Measurements from ENCODE around the gene TEX11.

The TEX11 gene

GRCh38 chrX:70908541-70908940 is at the start of gene TEX11:
TSS of gene TEX11 (minus strand) at chrX:70908711. CDS start at chrX:70907789, 922 bp downstream.
- in situ Hi-C loops (cut with HindIII; ENCODE audit: low pct_ligation_motif_present, low sequenced_read_pairs), result no loop called here

DNA sequence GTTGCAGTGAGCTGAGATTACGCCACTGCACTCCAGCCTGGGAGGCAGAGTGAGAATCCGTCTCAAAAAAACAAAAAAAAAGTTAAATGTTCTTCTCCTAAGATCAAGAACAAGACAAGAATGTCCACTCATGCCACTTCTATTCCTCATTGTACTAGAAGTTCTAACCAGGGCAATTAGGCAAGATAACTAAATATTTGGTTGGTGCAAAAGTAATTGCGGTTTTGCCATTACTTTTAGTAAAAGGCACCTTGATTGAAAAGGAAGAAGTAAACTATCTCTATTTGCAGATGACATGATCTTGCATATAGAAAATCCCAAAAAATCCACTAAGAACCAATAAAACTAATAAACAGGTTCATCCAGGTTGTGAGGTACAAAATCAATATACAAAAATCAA is 46.4 kb upstream of the TEX11 start:
- Histone ChIP-seq H3K36me3 (replicated peaks) (no peaks in the 10 kb centered on the region), H3K27ac (no peak overlapping the region), H3K27me3 (replicated peaks) (no peaks in the 10 kb centered on the region), H3K4me3 (ENCODE audit: low read depth, low read length) (no peak overlapping the region)
- in situ Hi-C loops (cut with HindIII; ENCODE audit: low pct_ligation_motif_present, low sequenced_read_pairs), result no loop called here
- TF ChIP-seq, protein P1, sequence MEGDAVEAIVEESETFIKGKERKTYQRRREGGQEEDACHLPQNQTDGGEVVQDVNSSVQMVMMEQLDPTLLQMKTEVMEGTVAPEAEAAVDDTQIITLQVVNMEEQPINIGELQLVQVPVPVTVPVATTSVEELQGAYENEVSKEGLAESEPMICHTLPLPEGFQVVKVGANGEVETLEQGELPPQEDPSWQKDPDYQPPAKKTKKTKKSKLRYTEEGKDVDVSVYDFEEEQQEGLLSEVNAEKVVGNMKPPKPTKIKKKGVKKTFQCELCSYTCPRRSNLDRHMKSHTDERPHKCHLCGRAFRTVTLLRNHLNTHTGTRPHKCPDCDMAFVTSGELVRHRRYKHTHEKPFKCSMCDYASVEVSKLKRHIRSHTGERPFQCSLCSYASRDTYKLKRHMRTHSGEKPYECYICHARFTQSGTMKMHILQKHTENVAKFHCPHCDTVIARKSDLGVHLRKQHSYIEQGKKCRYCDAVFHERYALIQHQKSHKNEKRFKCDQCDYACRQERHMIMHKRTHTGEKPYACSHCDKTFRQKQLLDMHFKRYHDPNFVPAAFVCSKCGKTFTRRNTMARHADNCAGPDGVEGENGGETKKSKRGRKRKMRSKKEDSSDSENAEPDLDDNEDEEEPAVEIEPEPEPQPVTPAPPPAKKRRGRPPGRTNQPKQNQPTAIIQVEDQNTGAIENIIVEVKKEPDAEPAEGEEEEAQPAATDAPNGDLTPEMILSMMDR (IDR thresholded peaks at IDR 0.05; ENCODE audit: low read depth, low read length, missing control alignments), result no peak
- DNase-seq, result no peak

More at GRCh38 chrX:70908541-70908940, at the start of gene TEX11:
- TF ChIP-seq, protein P1 (IDR thresholded peaks at IDR 0.05; ENCODE audit: low read depth, low read length, missing control alignments), result no peak
- H3K36me3 ChIP-seq (replicated peaks), result no peaks in the 10 kb centered on the region
- no peak within 1 kb of the TSS for H3K27ac ChIP-seq
- H3K27me3 ChIP-seq (replicated peaks), result no peaks in the 10 kb centered on the region
- no peak for DNase-seq
- no peak within 1 kb of the TSS for H3K4me3 ChIP-seq (ENCODE audit: low read depth, low read length)

- Histone ChIP-seq H3K36me3 (replicated peaks) (no peaks in the 10 kb centered on the region), H3K27ac (no peak overlapping the region), H3K27me3 (replicated peaks) (no peaks in the 10 kb centered on the region), H3K4me3 (ENCODE audit: low read depth, low read length) (no peak overlapping the region)
- in situ Hi-C loops (cut with HindIII; ENCODE audit: low pct_ligation_motif_present, low sequenced_read_pairs), result no loop called here
- TF ChIP-seq, protein P1 (IDR thresholded peaks at IDR 0.05; ENCODE audit: low read depth, low read length, missing control alignments), result no peak
- no peak for DNase-seq
Observed at GRCh38 chrX:70924294-70924911, 15.9 kb upstream of the TEX11 start.

GRCh38 chrX:70922774-70923473 is 14.4 kb upstream of the TEX11 start:
- no peak for DNase-seq
- Histone ChIP-seq H3K27me3 (replicated peaks) (no peaks in the 10 kb centered on the region), H3K36me3 (replicated peaks) (no peaks in the 10 kb centered on the region), H3K4me3 (ENCODE audit: low read depth, low read length) (no peak overlapping the region), H3K27ac (no peak overlapping the region)
- TF ChIP-seq, protein P1 (IDR thresholded peaks at IDR 0.05; ENCODE audit: low read depth, low read length, missing control alignments), result no peak
- in situ Hi-C loops (cut with HindIII; ENCODE audit: low pct_ligation_motif_present, low sequenced_read_pairs), result no loop called here

DNA sequence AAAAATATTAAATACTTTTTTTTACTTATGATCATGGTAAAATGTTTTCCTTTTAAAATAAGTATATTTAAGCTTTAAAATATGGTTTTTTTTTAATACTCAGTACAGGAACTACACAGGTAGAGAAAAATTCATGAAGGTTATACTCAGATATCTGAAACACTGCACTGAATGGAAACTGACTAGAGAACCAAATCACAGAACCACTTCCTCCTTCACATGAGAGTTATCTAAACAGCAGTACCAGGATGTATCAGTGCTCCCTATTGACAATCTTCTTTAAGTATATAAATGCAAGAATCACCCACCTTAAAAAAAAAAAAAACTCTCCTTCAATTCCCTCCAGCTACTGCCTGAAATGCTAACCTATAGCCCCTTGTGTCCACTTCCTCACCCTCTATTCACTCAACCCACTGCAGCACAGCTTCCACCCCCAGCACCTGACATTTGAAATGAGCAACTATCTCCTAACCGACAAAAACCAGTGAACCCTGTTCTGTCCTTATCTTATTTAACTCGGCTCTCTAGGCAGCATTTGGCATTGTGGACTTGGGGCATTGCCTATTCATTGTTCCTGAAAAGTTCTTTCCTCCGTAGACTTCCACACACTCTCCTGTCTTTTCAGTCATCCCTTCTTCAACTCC is 13.3 kb upstream of the TEX11 start:
- Histone ChIP-seq H3K36me3 (replicated peaks) (no peaks in the 10 kb centered on the region), H3K4me3 (ENCODE audit: low read depth, low read length) (no peak overlapping the region), H3K27ac (no peak overlapping the region), H3K27me3 (replicated peaks) (no peaks in the 10 kb centered on the region)
- TF ChIP-seq, protein P1 (IDR thresholded peaks at IDR 0.05; ENCODE audit: low read depth, low read length, missing control alignments), result no peak
- in situ Hi-C loops (cut with HindIII; ENCODE audit: low pct_ligation_motif_present, low sequenced_read_pairs), result no loop called here
- DNase-seq, result no peak
